AG04449 (cell line): Measurements from ENCODE around the gene CRMP1.

Source experiments
- CTCF ChIA-PET: fragments of 350-600 bp; formaldehyde crosslinking; extraction: SDS; loops from one replicate; lab custom pipeline; 2021; ENCODE audit warnings: antibody characterized with exemption; lab: Yijun Ruan, JAX
- POLR2A ChIA-PET: fragments of 400-600, 350-600 bp; formaldehyde crosslinking; extraction: SDS; loops from one replicate; lab custom pipeline; 2020; ENCODE audit warnings: antibody characterized with exemption, inconsistent platforms; lab: Yijun Ruan, JAX
- DNase-seq: peaks from one replicate; pipeline ENCODE4 v3.0.0-alpha.2; 2010; ENCODE audit warnings: low read depth, low spot score
- H3K4me3 ChIP-seq: 2 replicates; pipeline ENCODE4 v1.5.1; 2011; ENCODE audit warnings: low read depth, mild to moderate bottlenecking, control low read depth, low read length
- TF ChIP-seq, protein P1 (sequence below): IDR thresholded peaks from one replicate; pipeline ENCODE4 v1.5.1; 2011; ENCODE audit warnings: mild to moderate bottlenecking, moderate library complexity, low read length, control low read depth, inconsistent platforms; ENCODE audit not compliant: insufficient read depth; ENCODE audit errors: missing control alignments

CRMP1 gene

DNA sequence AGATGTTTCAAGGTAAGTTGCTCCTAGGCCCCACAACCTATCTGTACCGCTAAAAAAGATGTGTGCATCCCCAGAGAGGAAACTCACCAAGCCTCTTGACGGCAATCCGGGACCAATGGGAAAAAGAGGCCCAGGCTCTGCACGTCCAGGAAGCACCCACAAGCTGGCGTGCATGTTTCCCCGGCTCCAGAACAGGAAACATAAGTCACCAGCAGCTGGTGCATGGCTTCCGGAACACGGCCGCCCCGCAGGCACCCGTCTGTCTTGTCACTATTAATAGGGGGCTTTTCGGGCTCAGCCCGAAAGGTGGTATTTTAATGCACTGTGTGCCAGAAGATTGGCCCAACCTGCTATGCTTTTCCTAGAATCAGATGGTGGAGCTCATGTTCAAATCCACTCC, 22.2 kb downstream of the CRMP1 start:
- DNase-seq: no peak
- POLR2A ChIA-PET: no interaction called here
- no peak overlapping the region for H3K4me3 ChIP-seq
- TF ChIP-seq, protein P1, sequence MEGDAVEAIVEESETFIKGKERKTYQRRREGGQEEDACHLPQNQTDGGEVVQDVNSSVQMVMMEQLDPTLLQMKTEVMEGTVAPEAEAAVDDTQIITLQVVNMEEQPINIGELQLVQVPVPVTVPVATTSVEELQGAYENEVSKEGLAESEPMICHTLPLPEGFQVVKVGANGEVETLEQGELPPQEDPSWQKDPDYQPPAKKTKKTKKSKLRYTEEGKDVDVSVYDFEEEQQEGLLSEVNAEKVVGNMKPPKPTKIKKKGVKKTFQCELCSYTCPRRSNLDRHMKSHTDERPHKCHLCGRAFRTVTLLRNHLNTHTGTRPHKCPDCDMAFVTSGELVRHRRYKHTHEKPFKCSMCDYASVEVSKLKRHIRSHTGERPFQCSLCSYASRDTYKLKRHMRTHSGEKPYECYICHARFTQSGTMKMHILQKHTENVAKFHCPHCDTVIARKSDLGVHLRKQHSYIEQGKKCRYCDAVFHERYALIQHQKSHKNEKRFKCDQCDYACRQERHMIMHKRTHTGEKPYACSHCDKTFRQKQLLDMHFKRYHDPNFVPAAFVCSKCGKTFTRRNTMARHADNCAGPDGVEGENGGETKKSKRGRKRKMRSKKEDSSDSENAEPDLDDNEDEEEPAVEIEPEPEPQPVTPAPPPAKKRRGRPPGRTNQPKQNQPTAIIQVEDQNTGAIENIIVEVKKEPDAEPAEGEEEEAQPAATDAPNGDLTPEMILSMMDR: no peak
- CTCF ChIA-PET: no interaction called here

DNA sequence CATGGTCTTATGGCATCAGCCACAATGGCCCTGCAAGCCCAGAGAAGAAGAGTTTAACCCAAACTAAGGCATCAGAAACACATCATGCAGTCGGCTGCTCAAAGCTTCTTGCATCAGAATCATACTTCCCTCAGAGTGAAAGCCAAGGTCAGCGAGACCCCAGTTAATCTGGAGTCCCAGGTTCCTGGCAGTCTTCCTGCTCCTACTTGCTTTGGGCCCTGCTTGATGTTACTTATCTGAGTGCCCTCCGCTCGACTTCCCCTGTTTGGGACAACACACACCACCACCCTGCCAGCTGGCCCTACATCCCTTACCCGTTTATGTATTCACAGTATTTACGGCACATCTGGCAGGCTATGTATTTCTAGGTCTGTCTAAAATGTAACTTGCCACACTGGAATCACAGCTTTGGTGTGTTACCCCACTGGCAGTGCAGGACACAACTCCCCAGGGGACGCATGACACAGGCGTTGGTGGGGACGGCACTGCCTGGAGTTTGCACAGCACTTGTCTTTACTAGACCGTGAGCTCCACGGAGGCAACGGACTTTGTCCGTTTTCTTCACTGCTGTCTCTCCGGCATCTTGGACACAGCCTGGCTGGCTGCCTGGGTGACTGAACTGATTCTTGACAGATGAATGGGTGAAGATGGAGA, 22.8 kb downstream of the CRMP1 start:
- TF ChIP-seq, protein P1: no peak
- H3K4me3 ChIP-seq: no peak overlapping the region
- ChIA-PET CTCF (no interaction called here), POLR2A (no interaction called here)
- DNase-seq: no peak

DNA sequence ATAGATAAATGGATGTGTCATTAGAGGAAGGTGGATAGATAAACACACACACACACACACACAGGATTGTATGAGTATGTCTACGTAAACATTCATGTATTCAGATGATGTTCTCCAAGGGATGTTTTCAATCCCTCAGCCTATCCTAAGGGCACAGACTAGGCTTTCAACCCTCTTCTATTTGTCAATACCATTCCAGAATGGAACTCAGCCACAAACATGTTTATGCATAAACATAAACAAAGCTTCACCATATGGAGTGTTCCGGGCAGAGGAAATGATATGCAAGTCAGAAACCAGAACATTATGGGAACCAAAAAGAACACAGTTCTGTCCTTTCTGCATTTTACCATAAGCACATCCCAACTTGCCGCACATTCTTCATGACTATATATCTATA, 25.0 kb downstream of the CRMP1 start:
- no peak for DNase-seq
- ChIA-PET POLR2A (no interaction called here), CTCF (no interaction called here)
- no peak overlapping the region for H3K4me3 ChIP-seq
- TF ChIP-seq, protein P1: no peak

DNA sequence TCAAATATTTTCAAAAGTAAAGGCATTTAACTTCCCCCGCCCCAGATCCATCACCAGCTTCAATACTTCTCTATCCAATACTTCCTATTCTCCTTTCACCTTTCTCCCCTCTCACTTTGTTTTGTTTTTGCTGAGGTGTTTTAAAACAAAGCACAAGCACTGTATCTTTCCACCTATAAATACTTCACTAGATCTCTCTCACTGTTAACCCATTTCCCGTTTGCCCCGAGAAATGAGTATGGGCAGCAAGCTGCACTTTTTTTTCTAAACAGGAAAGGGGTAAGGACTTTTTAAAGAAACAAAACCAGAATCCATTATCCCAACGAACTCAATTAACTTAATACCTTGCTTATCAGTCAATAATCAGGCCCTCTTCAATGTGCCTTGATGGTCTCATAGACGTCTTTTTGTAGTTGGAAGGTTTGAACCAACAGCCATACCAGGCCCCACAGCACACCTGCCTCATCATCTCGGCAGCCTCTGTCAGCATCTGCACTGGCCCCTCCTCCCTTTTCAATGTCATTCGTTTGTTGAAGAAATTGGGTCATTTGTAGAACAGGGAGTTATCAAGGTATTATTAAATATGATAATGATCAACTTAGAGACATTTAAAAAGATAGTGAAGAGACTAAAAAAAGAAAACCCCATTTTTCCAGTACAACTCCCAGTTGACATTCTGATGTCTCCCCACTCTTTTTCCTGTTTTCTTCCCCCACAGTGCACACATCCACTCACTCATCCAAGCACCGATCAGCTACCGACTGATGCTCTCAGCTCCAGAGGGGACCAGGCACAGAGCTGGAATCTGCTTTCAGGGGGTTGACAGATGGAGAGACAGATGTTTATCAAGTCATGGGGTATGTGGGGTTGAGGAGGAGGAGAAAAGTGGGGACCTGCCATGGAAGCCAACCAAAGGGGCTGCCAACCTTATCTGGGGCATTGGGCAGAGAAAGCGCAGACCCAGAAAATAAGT, 25.8 kb downstream of the CRMP1 start:
- CTCF ChIA-PET: no interaction called here
- no peak overlapping the region for H3K4me3 ChIP-seq
- TF ChIP-seq, protein P1: no peak
- POLR2A ChIA-PET: no interaction called here
- DNase-seq: no peak

DNA sequence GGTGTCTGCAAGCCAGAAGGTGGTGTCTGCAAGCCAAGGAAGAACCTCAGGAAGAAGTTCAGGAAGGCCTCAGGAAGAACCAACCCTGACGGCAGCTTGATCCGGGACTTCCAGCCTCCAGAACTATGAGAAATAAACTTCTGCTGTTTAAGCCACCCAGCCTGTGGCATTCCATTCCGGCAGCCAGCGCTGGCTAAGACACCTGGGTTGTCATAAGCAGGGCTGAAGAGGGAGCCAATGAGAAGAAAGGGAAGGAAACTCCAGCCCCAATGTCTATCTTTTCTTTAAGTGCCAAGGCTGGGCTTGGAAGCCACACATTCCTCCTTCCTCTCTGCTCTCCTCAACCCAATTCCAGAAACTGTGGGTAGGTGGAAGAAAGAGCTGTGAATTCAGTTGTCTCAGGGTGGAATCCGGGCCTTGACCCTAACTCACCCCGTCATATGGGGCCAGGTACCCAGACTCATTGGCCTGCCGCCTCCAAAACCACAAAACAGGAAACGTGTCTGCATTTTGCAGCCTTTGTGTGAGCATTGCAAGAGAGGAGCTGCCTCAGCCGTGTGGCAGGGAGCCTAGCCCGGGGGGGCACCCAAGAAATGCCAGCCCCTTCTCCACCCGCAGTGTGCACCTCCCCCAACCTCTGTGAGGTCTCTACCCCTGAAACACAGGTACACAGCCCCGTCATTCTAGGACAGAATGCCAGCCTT, 26.8 kb downstream of the CRMP1 start:
- H3K4me3 ChIP-seq: no peak overlapping the region
- ChIA-PET CTCF (no interaction called here), POLR2A (no interaction called here)
- DNase-seq: no peak
- TF ChIP-seq, protein P1: no peak

DNA sequence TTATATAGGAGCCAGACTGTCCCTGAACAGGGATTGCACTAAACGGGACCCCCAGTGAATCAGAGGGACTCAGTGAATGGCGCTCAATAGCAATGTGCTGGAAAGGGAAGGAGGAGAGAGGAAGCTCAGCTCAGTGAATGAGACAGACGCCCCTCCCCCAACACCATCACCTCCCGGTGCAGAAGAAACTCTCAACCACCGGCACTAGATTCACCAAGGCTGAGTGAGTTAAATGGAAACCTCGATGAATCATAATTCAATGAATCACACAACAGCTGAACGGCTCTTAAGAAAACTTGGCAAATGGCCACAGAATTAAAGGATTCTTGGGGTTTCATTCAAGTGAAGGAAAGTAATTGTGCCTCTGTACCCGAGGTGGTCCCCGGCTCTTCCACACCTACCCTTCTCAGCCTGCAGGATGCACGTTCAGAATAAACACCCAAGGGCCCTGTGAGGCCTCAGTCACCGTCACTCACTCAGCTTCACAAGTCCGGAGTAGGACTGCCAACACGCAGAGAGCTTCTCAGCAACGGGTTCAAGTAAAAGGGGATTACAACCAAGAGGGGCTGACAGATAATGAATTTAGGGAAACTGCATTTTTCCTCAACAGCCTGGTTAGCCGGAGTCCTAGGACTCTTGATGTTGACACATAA, 29.3 kb downstream of the CRMP1 start:
- DNase-seq: peak; percentile 75
- no peak overlapping the region for H3K4me3 ChIP-seq
- CTCF ChIA-PET: no interaction called here
- TF ChIP-seq, protein P1: no peak
- POLR2A ChIA-PET: no interaction called here
